Keratinocyte (primary cell): Measurements from ENCODE around the gene KRT71. TPM values are rescaled to one million over a fixed set of nuclear protein-coding genes. Genes with fewer than 3 reads are reported as not detected.

ENCODE experiments used
- DNase-seq: peaks from one replicate; pipeline ENCODE4 v3.0.0-alpha.2; 2011; ENCODE audit warnings: low read depth, missing footprints, low spot score
- FAIRE-seq: peaks from 2 replicates; lab custom pipeline; 2011; peaks lifted over from hg19 to GRCh38; lab: Jason Lieb, UNC
- H2AFZ ChIP-seq: 2 replicates; pipeline ENCODE4 v1.6.0; 2012; ENCODE audit warnings: low read length, control low read depth, inconsistent platforms; ENCODE audit not compliant: control insufficient read depth
- H3K27ac ChIP-seq: 2 replicates; pipeline ENCODE4 v1.5.1; 2011; ENCODE audit warnings: low read length; ENCODE audit not compliant: control insufficient read depth, insufficient read depth
- H3K27me3 ChIP-seq: 3 replicates; pipeline ENCODE4 v1.6.0; 2011; ENCODE audit warnings: low read length; ENCODE audit not compliant: control insufficient read depth, insufficient read depth; ENCODE audit errors: extremely low read depth
- H3K36me3 ChIP-seq, 2 experiments: 2 replicates in 1 of 2; 3 replicates in 1 of 2; pipeline ENCODE4 v1.5.1; 2011; ENCODE audit warnings: low read length in 2 of 2, mild to moderate bottlenecking in 1 of 2; ENCODE audit not compliant: control insufficient read depth in 2 of 2, insufficient read depth in 2 of 2; ENCODE audit errors: extremely low read depth in 1 of 2
- H3K4me1 ChIP-seq: 3 replicates; pipeline ENCODE4 v1.5.1; 2011; ENCODE audit warnings: low read length; ENCODE audit not compliant: control insufficient read depth, insufficient read depth; ENCODE audit errors: extremely low read depth
- H3K4me2 ChIP-seq: 3 replicates; pipeline ENCODE4 v1.6.0; 2011; ENCODE audit warnings: low read depth, low read length; ENCODE audit not compliant: control insufficient read depth, insufficient read depth; ENCODE audit errors: extremely low read depth
- H3K4me3 ChIP-seq, 3 experiments: fragments of 200-600 bp in 1 of 3; sonication (generic) in 1 of 3; 2 replicates in 2 of 3; 3 replicates in 1 of 3; pipeline ENCODE4 v1.5.1; 2011 to 2016; ENCODE audit warnings: low read length in 3 of 3, mild to moderate bottlenecking in 3 of 3, control low read depth in 2 of 3, inconsistent platforms in 1 of 3, low read depth in 1 of 3, mixed read lengths in 1 of 3, mixed run types in 1 of 3, moderate library complexity in 1 of 3; ENCODE audit not compliant: control insufficient read depth in 2 of 3, insufficient read depth in 2 of 3; ENCODE audit errors: extremely low read depth in 1 of 3
- H3K79me2 ChIP-seq: 2 replicates; pipeline ENCODE4 v1.6.0; 2012; ENCODE audit warnings: low read length; ENCODE audit not compliant: control insufficient read depth, insufficient read depth
- H3K9ac ChIP-seq: 3 replicates; pipeline ENCODE4 v1.6.0; 2011; ENCODE audit warnings: low read length; ENCODE audit not compliant: control insufficient read depth, insufficient read depth; ENCODE audit errors: extremely low read depth
- H3K9me1 ChIP-seq: 3 replicates; pipeline ENCODE4 v1.6.0; 2011; ENCODE audit warnings: low read length; ENCODE audit not compliant: control insufficient read depth, insufficient read depth; ENCODE audit errors: extremely low read depth
- H3K9me3 ChIP-seq: 2 replicates; pipeline ENCODE4 v1.5.1; 2012; ENCODE audit warnings: low read depth, low read length; ENCODE audit not compliant: control insufficient read depth
- H4K20me1 ChIP-seq: 3 replicates; pipeline ENCODE4 v1.6.0; 2011; ENCODE audit warnings: low read length; ENCODE audit not compliant: control insufficient read depth, insufficient read depth; ENCODE audit errors: extremely low read depth
- CTCF ChIP-seq, 3 experiments: IDR thresholded peaks in 1 of 3; conservative IDR thresholded peaks in 1 of 3; optimal IDR thresholded peaks in 1 of 3; 2 replicates in 2 of 3; 3 replicates in 1 of 3; pipeline versions ENCODE3 to v1.5.1; 2011; ENCODE audit warnings: low read length in 3 of 3, mild to moderate bottlenecking in 3 of 3, moderate library complexity in 2 of 3, control low read depth in 1 of 3, inconsistent platforms in 1 of 3; ENCODE audit not compliant: insufficient read depth in 2 of 3; ENCODE audit errors: extremely low read depth in 1 of 3
- EZH2 ChIP-seq: IDR thresholded peaks from one replicate; pipeline ENCODE4 v1.6.1; 2012; ENCODE audit warnings: inconsistent platforms, mild to moderate bottlenecking, low read length, moderate library complexity
- dilution Hi-C: fragments of 300-500 bp; cut with MboI; formaldehyde crosslinking; loops from one replicate; pipeline ENCODE4 v1.7.0; 2020; ENCODE audit warnings: low sequenced_read_pairs; ENCODE audit not compliant: extremely low pct_ligation_motif_present
- polyA plus RNA-seq, 5 experiments: library from polyadenylated mRNA; depleted of rRNA in 3 of 5; stranded (reverse) in 3 of 5; stranded (forward) in 1 of 5; unstranded in 1 of 5; fragments of >200 nt; gene quantifications; 1 replicate in 1 of 5; 2 replicates in 3 of 5; 3 replicates in 1 of 5; pipeline versions ENCODE4 v1.2.1 to v1.2.3, GENCODE V29; 2011 to 2012; ENCODE audit warnings: missing spikeins in 2 of 5, low read depth in 1 of 5, low replicate concordance in 1 of 5

Gene KRT71
- polyA plus RNA-seq, 1 donor (not counting 4 experiments of a cell fraction or from before 2014, with no cell fraction given) = not detected

DNA sequence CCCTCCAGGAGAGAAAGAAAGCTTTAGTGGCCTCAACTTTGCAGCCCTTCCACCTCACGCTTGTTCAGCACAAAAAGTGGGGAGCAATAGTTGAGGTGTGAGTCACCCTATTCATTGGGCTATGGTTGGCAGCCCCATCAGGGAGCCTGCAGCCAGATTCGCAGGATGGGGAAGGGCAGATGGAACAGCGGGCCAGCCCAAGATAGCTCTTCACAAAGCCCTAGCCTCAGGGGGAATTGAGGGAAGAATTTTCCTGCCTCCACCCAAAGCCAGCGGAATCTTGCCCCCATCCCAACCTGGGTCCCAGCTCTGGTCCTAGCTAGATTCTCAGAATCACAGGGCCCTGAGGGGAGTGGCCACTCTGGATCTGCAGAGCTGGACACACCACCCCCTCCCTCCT, 29.1 kb downstream of the KRT71 start:
- H3K4me2 ChIP-seq = peak overlapping the region; percentile 96

GRCh38 chr12:52522346-52523011, 30.5 kb downstream of the KRT71 start:
- dilution Hi-C loops = no loop called here
- TF ChIP-seq CTCF (optimal IDR thresholded peaks at IDR 0.05 in 1 of 3, IDR thresholded peaks at IDR 0.05 in 1 of 3, conservative IDR thresholded peaks at IDR 0.05 in 1 of 3; ENCODE audit: extremely low read depth in 1 of 3, insufficient read depth in 2 of 3, low read length in 3 of 3) = no peak
- no peak for TF ChIP-seq EZH2
- Histone ChIP-seq H2AFZ (no peak overlapping the region), H3K9me3 (no peaks in the 10 kb centered on the region), H4K20me1 (peaks cover 27% of the 10 kb centered on the region), H3K27me3 (no peaks in the 10 kb centered on the region), H3K4me3 (peak overlapping the region; percentile 30 to 66 (median 64)), H3K4me1 (peaks cover 71% of the 10 kb centered on the region), H3K9ac (peak overlapping the region; percentile 92), H3K36me3 (peaks cover 10 to 22% of the 10 kb centered on the region in 2 experiments), H3K4me2 (peak overlapping the region; percentile 96), H3K9me1 (no peaks in the 10 kb centered on the region), H3K79me2 (peaks cover 21% of the 10 kb centered on the region), H3K27ac (peak overlapping the region; percentile 98)
- DNase-seq = peak; percentile 99
- FAIRE-seq = peak; percentile 99

More for the DNA sequence above, 29.1 kb downstream of the KRT71 start:
- H3K27me3 ChIP-seq = no peaks in the 10 kb centered on the region
- TF ChIP-seq CTCF (optimal IDR thresholded peaks at IDR 0.05 in 1 of 3, IDR thresholded peaks at IDR 0.05 in 1 of 3, conservative IDR thresholded peaks at IDR 0.05 in 1 of 3; ENCODE audit: extremely low read depth in 1 of 3, insufficient read depth in 2 of 3, low read length in 3 of 3) (no peak), EZH2 (no peak)
- H3K9me3 ChIP-seq = no peaks in the 10 kb centered on the region
- FAIRE-seq (peak; percentile 96), DNase-seq (peak; percentile 88)
- peak overlapping the region in 2 of 3 experiments; percentile 4 to 64 for H3K4me3 ChIP-seq
- H3K36me3 ChIP-seq = peaks cover 3 to 9% of the 10 kb centered on the region in 2 experiments
- peaks cover 13% of the 10 kb centered on the region for H4K20me1 ChIP-seq
- peak overlapping the region; percentile 98 for H3K27ac ChIP-seq
- H2AFZ ChIP-seq = no peak overlapping the region
- H3K9me1 ChIP-seq = no peaks in the 10 kb centered on the region
- H3K79me2 ChIP-seq = peaks cover 13% of the 10 kb centered on the region
- dilution Hi-C loops = no loop called here
- peaks cover 64% of the 10 kb centered on the region for H3K4me1 ChIP-seq
- peak overlapping the region; percentile 92 for H3K9ac ChIP-seq
